A673 (cell line): ENCODE data around the gene MYL12A. TPM values are rescaled to one million over a fixed set of nuclear protein-coding genes. Genes with fewer than 3 reads are reported as not detected.

Source experiments
- BruUV-seq: library from RNA; stranded (reverse); fragments of 400-500 nt; replicated peaks from 2 replicates; lab custom pipeline; 2021; lab: Mats Ljungman, UMichigan
- CTCF ChIA-PET: fragments of 300-600 bp; sonication (Branson Sonifier 250); formaldehyde crosslinking; loops from one replicate; lab custom pipeline; 2022; ENCODE audit warnings: antibody characterized with exemption; lab: Charles Lee
- POLR2A ChIA-PET: fragments of 300-600 bp; sonication (Branson Sonifier 250); formaldehyde crosslinking; loops from one replicate; lab custom pipeline; 2022; ENCODE audit warnings: antibody characterized with exemption; ENCODE audit not compliant: low non-redundant PET; lab: Charles Lee
- DNase-seq: peaks from one replicate; pipeline ENCODE4 v3.0.0-alpha.2; 2015; ENCODE audit warnings: low spot score
- H3K27ac ChIP-seq: fragments of 200-600 bp; sonication (generic); 2 replicates; pipeline ENCODE4 v1.5.1; 2016; ENCODE audit warnings: mixed run types, low read depth, mild to moderate bottlenecking, mixed read lengths, antibody characterized with exemption, low read length; ENCODE audit not compliant: poor library complexity, severe bottlenecking
- H3K27me3 ChIP-seq: fragments of 200-600 bp; sonication (generic); replicated peaks from 2 replicates; pipeline ENCODE4 v1.6.1; 2017; ENCODE audit warnings: mixed run types, low read depth, mild to moderate bottlenecking, mixed read lengths, antibody characterized with exemption, low read length; ENCODE audit not compliant: insufficient read depth, poor library complexity
- H3K36me3 ChIP-seq: fragments of 200-600 bp; sonication (generic); 2 replicates; pipeline ENCODE4 v1.6.1; 2016; ENCODE audit warnings: mixed run types, mild to moderate bottlenecking, mixed read lengths, antibody characterized with exemption, low read length; ENCODE audit not compliant: insufficient read depth, poor library complexity, severe bottlenecking
- H3K4me1 ChIP-seq: fragments of 200-600 bp; sonication (generic); 2 replicates; pipeline ENCODE4 v1.6.1; 2017; ENCODE audit warnings: mixed run types, mild to moderate bottlenecking, mixed read lengths, antibody characterized with exemption, low read length; ENCODE audit not compliant: insufficient read depth, poor library complexity, severe bottlenecking
- H3K4me3 ChIP-seq: fragments of 200-600 bp; sonication (generic); 2 replicates; pipeline ENCODE4 v1.5.1; 2016; ENCODE audit warnings: low read depth, mixed run types, mild to moderate bottlenecking, mixed read lengths, low read length; ENCODE audit not compliant: poor library complexity, severe bottlenecking
- H3K9me3 ChIP-seq: fragments of 200-600 bp; sonication (generic); 2 replicates; pipeline ENCODE4 v1.6.1; 2016; ENCODE audit warnings: mixed run types, low read depth, mild to moderate bottlenecking, mixed read lengths, antibody characterized with exemption, low read length; ENCODE audit not compliant: poor library complexity, severe bottlenecking
- EZH2 ChIP-seq: fragments of 200-600 bp; sonication (generic); IDR thresholded peaks from 2 replicates; pipeline ENCODE4 v1.6.1; 2017; ENCODE audit warnings: borderline replicate concordance, low read depth, mild to moderate bottlenecking, mixed read lengths, antibody characterized with exemption, low read length; ENCODE audit not compliant: poor library complexity, severe bottlenecking
- intact Hi-C: fragments of 100-400 bp; cut with micrococcal nuclease; formaldehyde crosslinking; loops from one replicate; pipeline ENCODE4 v1.10.0; 2022; ENCODE audit not compliant: unreplicated experiment
- total RNA-seq: library from RNA; stranded (reverse); gene quantifications from 2 replicates; pipeline ENCODE4 v1.2.3, GENCODE V29; 2021
- TF ChIP-seq, protein P1 (sequence below): fragments of 300-800, 200-600 bp; sonication (generic); conservative IDR thresholded peaks from 2 replicates; pipeline ENCODE4 v1.5.1; 2017; ENCODE audit warnings: low read depth, mild to moderate bottlenecking, antibody characterized with exemption, low read length, moderate library complexity, mixed read lengths

The MYL12A gene
- total RNA-seq, 1 experiment from 2014 or later, result 357 TPM

DNA sequence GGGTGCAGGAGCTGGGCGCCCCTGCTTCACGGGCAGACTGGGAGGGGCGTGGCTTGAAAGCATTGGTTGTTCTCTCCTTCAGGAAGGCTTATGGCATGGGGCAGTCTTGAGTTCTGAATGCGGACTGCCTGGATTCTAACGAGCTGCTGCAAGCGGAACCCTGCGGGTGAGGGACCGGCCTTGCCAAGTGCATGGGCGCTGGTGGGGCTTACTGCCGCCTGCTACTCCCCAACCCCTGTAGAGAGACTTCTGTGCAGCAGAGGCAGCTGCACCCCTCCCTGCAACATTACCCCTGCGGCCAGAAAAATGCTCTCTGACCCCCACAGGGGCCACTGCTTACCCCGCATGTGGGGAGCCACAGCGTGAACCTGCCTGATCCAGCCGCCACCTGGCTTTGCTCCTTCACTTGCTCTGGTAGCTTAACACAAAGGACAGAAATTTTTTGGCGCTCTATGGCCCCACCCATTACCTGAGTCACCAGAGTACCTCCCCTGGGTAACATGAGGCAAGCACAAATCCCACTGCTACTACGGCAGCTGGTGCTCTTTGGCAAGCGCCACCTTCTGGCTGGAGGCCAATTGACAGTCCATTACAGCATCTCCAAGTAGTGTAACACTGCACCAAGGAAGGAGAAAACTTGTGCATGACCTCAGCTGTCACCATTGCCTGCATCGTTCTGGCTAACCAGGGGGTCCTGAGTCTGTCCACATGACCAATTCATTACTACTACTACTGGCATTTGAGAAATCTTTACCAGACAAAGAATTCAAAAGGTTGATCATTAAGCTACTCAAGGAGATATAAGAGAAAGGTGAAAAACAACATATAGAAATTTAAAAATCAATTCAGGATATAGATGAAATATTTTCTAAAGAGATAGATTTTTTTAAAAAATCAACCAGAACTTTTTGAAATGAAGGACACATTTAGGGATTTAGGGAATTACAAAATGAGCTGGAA, 49.7 kb downstream of the MYL12A start:
- H3K4me3 ChIP-seq, result peak overlapping the region; percentile 60
- BruUV-seq, result TSS peak; percentile 81
- no peaks in the 10 kb centered on the region for H3K4me1 ChIP-seq
- TF ChIP-seq EZH2, result no peak
- TF ChIP-seq, protein P1, sequence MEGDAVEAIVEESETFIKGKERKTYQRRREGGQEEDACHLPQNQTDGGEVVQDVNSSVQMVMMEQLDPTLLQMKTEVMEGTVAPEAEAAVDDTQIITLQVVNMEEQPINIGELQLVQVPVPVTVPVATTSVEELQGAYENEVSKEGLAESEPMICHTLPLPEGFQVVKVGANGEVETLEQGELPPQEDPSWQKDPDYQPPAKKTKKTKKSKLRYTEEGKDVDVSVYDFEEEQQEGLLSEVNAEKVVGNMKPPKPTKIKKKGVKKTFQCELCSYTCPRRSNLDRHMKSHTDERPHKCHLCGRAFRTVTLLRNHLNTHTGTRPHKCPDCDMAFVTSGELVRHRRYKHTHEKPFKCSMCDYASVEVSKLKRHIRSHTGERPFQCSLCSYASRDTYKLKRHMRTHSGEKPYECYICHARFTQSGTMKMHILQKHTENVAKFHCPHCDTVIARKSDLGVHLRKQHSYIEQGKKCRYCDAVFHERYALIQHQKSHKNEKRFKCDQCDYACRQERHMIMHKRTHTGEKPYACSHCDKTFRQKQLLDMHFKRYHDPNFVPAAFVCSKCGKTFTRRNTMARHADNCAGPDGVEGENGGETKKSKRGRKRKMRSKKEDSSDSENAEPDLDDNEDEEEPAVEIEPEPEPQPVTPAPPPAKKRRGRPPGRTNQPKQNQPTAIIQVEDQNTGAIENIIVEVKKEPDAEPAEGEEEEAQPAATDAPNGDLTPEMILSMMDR, result peak; percentile 74
- peak; percentile 93 for DNase-seq
- H3K36me3 ChIP-seq, result peaks cover 9% of the 10 kb centered on the region
- ChIA-PET CTCF (no interaction called here), POLR2A (no interaction called here)
- peaks cover 23% of the 10 kb centered on the region for H3K9me3 ChIP-seq
- no peaks in the 10 kb centered on the region for H3K27me3 ChIP-seq
- H3K27ac ChIP-seq, result peak overlapping the region; percentile 71
- intact Hi-C loops, result loop anchor here (5.0 kb wide), 2 partner anchors 85 to 290 kb away; no protein-coding TSS in a partner anchor

DNA sequence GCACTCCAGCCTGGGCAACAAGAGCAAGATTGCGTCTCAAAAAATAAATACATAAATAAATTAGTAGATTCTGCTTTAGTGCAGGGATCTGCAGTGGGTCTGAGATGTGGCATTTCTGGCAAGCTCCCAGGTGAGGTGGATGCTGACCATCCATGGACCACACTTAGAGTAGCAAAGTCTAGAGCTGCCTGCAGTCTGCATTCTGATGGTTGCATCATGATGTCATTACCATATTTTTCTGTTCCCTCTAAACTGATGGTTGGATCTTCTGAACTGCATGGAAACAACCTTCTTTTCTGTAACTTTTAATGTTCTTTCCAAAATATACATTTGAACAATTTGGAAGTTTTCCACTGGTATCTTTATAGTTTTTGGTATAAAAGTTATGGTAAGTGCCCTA, 57.2 kb downstream of the MYL12A start:
- Histone ChIP-seq H3K9me3 (no peaks in the 10 kb centered on the region), H3K36me3 (no peaks in the 10 kb centered on the region), H3K4me1 (peaks cover 11% of the 10 kb centered on the region), H3K27ac (no peak overlapping the region), H3K4me3 (no peak overlapping the region), H3K27me3 (no peaks in the 10 kb centered on the region)
- ChIA-PET POLR2A (no interaction called here), CTCF (no interaction called here)
- BruUV-seq, result no TSS peak
- DNase-seq, result no peak
- intact Hi-C loops, result no loop called here
- TF ChIP-seq, protein P1, result no peak

- Histone ChIP-seq H3K9me3 (no peaks in the 10 kb centered on the region), H3K36me3 (no peaks in the 10 kb centered on the region), H3K27ac (no peak overlapping the region), H3K4me3 (no peak overlapping the region), H3K27me3 (no peaks in the 10 kb centered on the region), H3K4me1 (peaks cover 11% of the 10 kb centered on the region)
- DNase-seq, result peak; percentile 51
- intact Hi-C loops, result no loop called here
- POLR2A ChIA-PET, result no interaction called here
- CTCF ChIA-PET, result no interaction called here
- TF ChIP-seq EZH2, result no peak
- TF ChIP-seq, protein P1, result no peak
- no TSS peak for BruUV-seq
These were observed 57.8 kb downstream of the MYL12A start for GRCh38 chr18:3305354-3305762.

Other genes with a start within 250 kb of the MYL12A start
- gene LPIN2, start 234.7 kb upstream of the MYL12A start, total RNA-seq, result 22.5 and 24.0 TPM in 2 replicates
- gene MYOM1, start 27.8 kb upstream of the MYL12A start, total RNA-seq, result 0.37 and 0.46 TPM in 2 replicates
- 303 and 389 TPM in 2 replicates for gene MYL12B, start 14.3 kb downstream of the MYL12A start, total RNA-seq
- 86.9 and 98.3 TPM in 2 replicates for gene TGIF1, start 202.4 kb downstream of the MYL12A start, total RNA-seq